ENCODE results near the gene IER5L.

The IER5L gene

DNA sequence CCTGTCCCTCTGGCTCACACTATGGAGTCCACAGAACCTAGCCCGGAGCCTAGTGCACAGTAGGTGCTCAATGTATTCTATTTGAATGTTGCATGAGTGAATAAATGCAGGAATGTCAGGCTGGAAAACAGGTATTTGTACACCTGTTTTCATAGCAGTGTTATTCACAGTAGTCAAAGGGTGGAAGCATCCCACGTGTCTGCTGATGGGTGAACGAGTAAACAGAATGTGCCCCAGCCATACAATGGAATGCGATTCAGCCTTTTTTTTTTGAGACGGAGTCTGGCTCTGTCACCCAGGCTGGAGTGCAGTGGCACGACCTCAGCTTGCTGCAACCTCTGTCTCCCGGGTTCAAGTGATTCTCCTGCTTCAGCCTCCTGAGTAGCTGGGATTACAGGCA lies 31.5 kb upstream of the IER5L start:
- TF ChIP-seq CSDC2 (CRISPR knock-in tag; IDR thresholded peaks at IDR 0.05): no peak
- no peak for TF ChIP-seq ISL1 (CRISPR knock-in tag; IDR thresholded peaks at IDR 0.05)
- no peak for TF ChIP-seq OSR1 (CRISPR knock-in tag; IDR thresholded peaks at IDR 0.05)
- ATAC-seq: no peak

DNA sequence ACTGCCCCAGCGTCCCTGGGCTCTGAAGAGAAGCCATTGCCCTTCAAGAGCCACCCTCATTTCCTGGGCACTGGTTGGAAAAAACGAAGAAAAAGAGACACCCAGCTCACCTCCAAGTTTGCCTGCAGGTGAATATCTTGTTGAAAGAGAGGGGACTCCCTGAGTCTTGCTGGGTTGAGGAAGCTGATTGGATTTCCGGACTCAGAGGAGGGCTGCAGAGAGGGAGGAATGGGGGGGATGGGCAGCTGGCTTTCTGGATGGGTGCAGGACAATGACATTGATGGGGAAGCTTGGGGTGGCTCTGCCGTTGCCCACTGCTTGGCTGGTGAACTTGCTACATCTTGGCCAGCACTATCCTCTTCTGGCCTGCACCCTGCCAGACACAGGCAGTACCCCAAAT lies 31.0 kb upstream of the IER5L start:
- no peak for TF ChIP-seq PPARA (CRISPR knock-in tag; IDR thresholded peaks at IDR 0.05; ENCODE audit: borderline replicate concordance)
- TF ChIP-seq ZNF8 (CRISPR knock-in tag; IDR thresholded peaks at IDR 0.05): no peak
- no peak for TF ChIP-seq RARB (CRISPR knock-in tag; IDR thresholded peaks at IDR 0.05)
- no peak for TF ChIP-seq ZNF70 (CRISPR knock-in tag; IDR thresholded peaks at IDR 0.05)
- TF ChIP-seq SNAI2 (CRISPR knock-in tag; IDR thresholded peaks at IDR 0.05): no peak
- no peak for TF ChIP-seq CSDC2 (CRISPR knock-in tag; IDR thresholded peaks at IDR 0.05)
- TF ChIP-seq ISL1 (CRISPR knock-in tag; IDR thresholded peaks at IDR 0.05): no peak
- no peak for TF ChIP-seq ZC3H10 (CRISPR knock-in tag; IDR thresholded peaks at IDR 0.05)
- TF ChIP-seq, protein P1, sequence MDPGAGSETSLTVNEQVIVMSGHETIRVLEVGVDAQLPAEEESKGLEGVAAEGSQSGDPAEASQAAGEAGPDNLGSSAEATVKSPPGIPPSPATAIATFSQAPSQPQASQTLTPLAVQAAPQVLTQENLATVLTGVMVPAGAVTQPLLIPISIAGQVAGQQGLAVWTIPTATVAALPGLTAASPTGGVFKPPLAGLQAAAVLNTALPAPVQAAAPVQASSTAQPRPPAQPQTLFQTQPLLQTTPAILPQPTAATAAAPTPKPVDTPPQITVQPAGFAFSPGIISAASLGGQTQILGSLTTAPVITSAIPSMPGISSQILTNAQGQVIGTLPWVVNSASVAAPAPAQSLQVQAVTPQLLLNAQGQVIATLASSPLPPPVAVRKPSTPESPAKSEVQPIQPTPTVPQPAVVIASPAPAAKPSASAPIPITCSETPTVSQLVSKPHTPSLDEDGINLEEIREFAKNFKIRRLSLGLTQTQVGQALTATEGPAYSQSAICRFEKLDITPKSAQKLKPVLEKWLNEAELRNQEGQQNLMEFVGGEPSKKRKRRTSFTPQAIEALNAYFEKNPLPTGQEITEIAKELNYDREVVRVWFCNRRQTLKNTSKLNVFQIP (CRISPR knock-in tag; IDR thresholded peaks at IDR 0.05; ENCODE audit: borderline replicate concordance, low read depth): no peak

DNA sequence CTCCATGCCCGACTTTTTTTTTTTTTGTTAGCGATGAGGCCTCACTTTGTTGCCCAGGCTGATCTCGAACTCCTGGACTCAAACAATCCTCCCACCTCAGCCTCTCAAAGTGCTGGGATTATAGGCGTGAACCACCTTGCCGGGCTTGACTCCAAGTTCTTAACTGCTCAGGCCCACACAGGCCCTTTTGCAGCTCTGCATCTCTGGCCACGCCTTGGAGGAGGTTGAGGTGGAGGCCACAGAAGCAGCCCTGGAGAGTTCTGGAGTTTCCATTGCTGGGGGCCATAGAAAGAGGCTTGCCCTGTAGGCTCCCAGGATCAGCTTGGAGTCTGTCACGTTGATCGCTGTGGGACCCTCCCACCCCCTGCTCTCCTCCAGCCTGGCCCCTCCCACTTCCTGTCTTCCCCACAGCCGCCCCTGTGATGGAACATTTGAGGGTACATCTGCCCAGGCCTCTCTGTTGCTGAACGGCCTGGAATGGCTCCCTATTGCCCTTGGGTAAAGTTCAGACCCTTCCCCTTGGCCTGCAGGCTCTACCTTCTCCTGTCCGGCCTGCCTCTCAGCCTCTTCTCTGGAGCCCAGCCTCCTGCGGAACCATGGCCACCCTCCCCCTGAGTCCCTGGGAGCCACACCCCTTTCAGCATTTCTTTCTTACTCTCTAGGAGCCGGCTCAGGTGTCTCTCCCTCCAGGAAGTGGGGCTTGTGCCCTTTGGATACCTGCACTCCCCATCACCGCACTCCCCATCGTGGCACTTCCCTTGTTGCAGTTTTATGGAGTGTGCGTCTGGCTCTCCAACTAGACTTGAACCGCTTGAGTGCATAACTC lies 30.4 kb upstream of the IER5L start:
- TF ChIP-seq, protein P1 (CRISPR knock-in tag; IDR thresholded peaks at IDR 0.05; ENCODE audit: borderline replicate concordance, low read depth): no peak
- TF ChIP-seq, protein P2, sequence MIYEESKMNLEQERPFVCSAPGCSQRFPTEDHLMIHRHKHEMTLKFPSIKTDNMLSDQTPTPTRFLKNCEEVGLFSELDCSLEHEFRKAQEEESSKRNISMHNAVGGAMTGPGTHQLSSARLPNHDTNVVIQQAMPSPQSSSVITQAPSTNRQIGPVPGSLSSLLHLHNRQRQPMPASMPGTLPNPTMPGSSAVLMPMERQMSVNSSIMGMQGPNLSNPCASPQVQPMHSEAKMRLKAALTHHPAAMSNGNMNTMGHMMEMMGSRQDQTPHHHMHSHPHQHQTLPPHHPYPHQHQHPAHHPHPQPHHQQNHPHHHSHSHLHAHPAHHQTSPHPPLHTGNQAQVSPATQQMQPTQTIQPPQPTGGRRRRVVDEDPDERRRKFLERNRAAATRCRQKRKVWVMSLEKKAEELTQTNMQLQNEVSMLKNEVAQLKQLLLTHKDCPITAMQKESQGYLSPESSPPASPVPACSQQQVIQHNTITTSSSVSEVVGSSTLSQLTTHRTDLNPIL (CRISPR knock-in tag; IDR thresholded peaks at IDR 0.05; ENCODE audit: low read depth): no peak
- TF ChIP-seq SNAI2 (CRISPR knock-in tag; IDR thresholded peaks at IDR 0.05) (no peak), ZNF70 (CRISPR knock-in tag; IDR thresholded peaks at IDR 0.05) (no peak), PPARA (CRISPR knock-in tag; IDR thresholded peaks at IDR 0.05; ENCODE audit: borderline replicate concordance) (no peak), ZNF565 (CRISPR knock-in tag; conservative IDR thresholded peaks at IDR 0.05; ENCODE audit: low read depth) (no peak), ARNTL (CRISPR knock-in tag; IDR thresholded peaks at IDR 0.05; ENCODE audit: borderline replicate concordance, low read depth) (no peak), CSDC2 (CRISPR knock-in tag; IDR thresholded peaks at IDR 0.05) (no peak), PATZ1 (CRISPR knock-in tag; IDR thresholded peaks at IDR 0.05; ENCODE audit: borderline replicate concordance) (no peak), ZC3H10 (CRISPR knock-in tag; IDR thresholded peaks at IDR 0.05) (no peak), OSR1 (CRISPR knock-in tag; IDR thresholded peaks at IDR 0.05) (no peak), BACH2 (CRISPR knock-in tag; IDR thresholded peaks at IDR 0.05; ENCODE audit: borderline replicate concordance) (no peak)

More for the DNA sequence above, 31.0 kb upstream of the IER5L start:
- no peak for ATAC-seq

DNA sequence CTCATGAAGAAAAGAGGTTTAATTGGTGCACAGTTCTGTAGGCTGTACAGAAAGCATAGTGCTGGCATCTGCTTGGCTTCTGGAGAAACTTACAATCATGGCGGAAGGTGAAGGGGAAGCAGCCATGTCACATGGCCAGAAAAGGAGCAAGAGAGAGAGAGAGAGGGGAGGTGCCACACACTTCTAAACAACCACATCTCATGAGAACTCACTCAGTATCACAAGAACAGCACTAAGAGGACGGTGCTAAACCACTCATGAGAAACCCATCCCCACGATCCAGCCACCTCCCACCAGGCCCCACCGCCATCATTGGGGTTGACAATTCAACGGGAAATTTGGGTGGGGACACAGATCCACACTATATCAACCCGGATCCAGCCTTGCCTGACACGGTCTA lies 28.8 kb upstream of the IER5L start:
- ATAC-seq: no peak
- TF ChIP-seq ARNTL (CRISPR knock-in tag; IDR thresholded peaks at IDR 0.05; ENCODE audit: borderline replicate concordance, low read depth) (no peak), RARB (CRISPR knock-in tag; IDR thresholded peaks at IDR 0.05) (no peak), PPARA (CRISPR knock-in tag; IDR thresholded peaks at IDR 0.05; ENCODE audit: borderline replicate concordance) (no peak), OSR1 (CRISPR knock-in tag; IDR thresholded peaks at IDR 0.05) (no peak), ZFP30 (CRISPR knock-in tag; IDR thresholded peaks at IDR 0.05) (no peak)
- TF ChIP-seq, protein P3, sequence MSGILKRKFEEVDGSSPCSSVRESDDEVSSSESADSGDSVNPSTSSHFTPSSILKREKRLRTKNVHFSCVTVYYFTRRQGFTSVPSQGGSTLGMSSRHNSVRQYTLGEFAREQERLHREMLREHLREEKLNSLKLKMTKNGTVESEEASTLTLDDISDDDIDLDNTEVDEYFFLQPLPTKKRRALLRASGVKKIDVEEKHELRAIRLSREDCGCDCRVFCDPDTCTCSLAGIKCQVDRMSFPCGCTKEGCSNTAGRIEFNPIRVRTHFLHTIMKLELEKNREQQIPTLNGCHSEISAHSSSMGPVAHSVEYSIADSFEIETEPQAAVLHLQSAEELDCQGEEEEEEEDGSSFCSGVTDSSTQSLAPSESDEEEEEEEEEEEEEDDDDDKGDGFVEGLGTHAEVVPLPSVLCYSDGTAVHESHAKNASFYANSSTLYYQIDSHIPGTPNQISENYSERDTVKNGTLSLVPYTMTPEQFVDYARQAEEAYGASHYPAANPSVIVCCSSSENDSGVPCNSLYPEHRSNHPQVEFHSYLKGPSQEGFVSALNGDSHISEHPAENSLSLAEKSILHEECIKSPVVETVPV (CRISPR knock-in tag; IDR thresholded peaks at IDR 0.05): no peak
- TF ChIP-seq, protein P2 (CRISPR knock-in tag; IDR thresholded peaks at IDR 0.05; ENCODE audit: low read depth): no peak

More for the DNA sequence above, 30.4 kb upstream of the IER5L start:
- no peak for ATAC-seq
